Measurements from ENCODE around the gene NAT9. TPM values are rescaled to one million over a fixed set of nuclear protein-coding genes. Genes with fewer than 3 reads are reported as not detected.

NAT9 gene
- total RNA-seq, 1 donor from 2014 or later = 40.9 TPM

GRCh38 chr17:74780443-74781238 is 4.5 kb upstream of the NAT9 start:
- intact Hi-C loops (cut with micrococcal nuclease) = loop anchor here (1.0 kb wide), 3 partner anchors 11 to 123 kb away; partner anchors contain the start of gene NHERF1

- intact Hi-C loops (cut with micrococcal nuclease) = loop anchor here (1.0 kb wide), 4 partner anchors 11 to 123 kb away; partner anchors contain the start of gene NHERF1
These were observed 3.8 kb upstream of the NAT9 start for GRCh38 chr17:74779948-74780400.

GRCh38 chr17:74779501-74779900 is 3.4 kb upstream of the NAT9 start:
- intact Hi-C loops (cut with micrococcal nuclease) = loop anchor here (1.0 kb wide), 1 partner anchor 35 kb away; no protein-coding TSS in a partner anchor

- intact Hi-C loops (cut with micrococcal nuclease) = loop anchor here (1.0 kb wide), 1 partner anchor 35 kb away; no protein-coding TSS in a partner anchor
These were observed 2.8 kb upstream of the NAT9 start for GRCh38 chr17:74778960-74779359.

- intact Hi-C loops (cut with micrococcal nuclease) = loop anchor here (2.0 kb wide), 1 partner anchor 75 kb away; no protein-coding TSS in a partner anchor
These were observed 1.9 kb upstream of the NAT9 start for GRCh38 chr17:74777901-74778515.

GRCh38 chr17:74776990-74777389 is 845 bp upstream of the NAT9 start:
- intact Hi-C loops (cut with micrococcal nuclease) = loop anchor here (1.0 to 2.0 kb wide), 4 partner anchors 14 to 96 kb away; partner anchors contain the start of gene NHERF1

- intact Hi-C loops (cut with micrococcal nuclease) = loop anchor here (1.0 to 2.0 kb wide), 4 partner anchors 16 to 98 kb away; partner anchors contain the start of gene NHERF1
These were observed 619 bp downstream of the NAT9 start for GRCh38 chr17:74775409-74776043.

GRCh38 chr17:74773871-74774286 is 2.3 kb downstream of the NAT9 start:
- intact Hi-C loops (cut with micrococcal nuclease) = no loop called here

- intact Hi-C loops (cut with micrococcal nuclease) = no loop called here
These were observed 2.7 kb downstream of the NAT9 start for GRCh38 chr17:74773414-74773813.

GRCh38 chr17:74772053-74772452 is 4.1 kb downstream of the NAT9 start:
- intact Hi-C loops (cut with micrococcal nuclease) = no loop called here

GRCh38 chr17:74771319-74771914 is 4.7 kb downstream of the NAT9 start:
- intact Hi-C loops (cut with micrococcal nuclease) = no loop called here

- intact Hi-C loops (cut with micrococcal nuclease) = loop anchor here (1.0 kb wide), 3 partner anchors 19 to 113 kb away; no protein-coding TSS in a partner anchor
These were observed 5.4 kb downstream of the NAT9 start for GRCh38 chr17:74770498-74771318.

GRCh38 chr17:74769856-74770497 is 6.2 kb downstream of the NAT9 start:
- intact Hi-C loops (cut with micrococcal nuclease) = loop anchor here (1.0 kb wide), 3 partner anchors 19 to 113 kb away; no protein-coding TSS in a partner anchor

- intact Hi-C loops (cut with micrococcal nuclease) = no loop called here
These were observed 6.8 kb downstream of the NAT9 start for GRCh38 chr17:74769266-74769855.

GRCh38 chr17:74768763-74769114 is 7.4 kb downstream of the NAT9 start:
- intact Hi-C loops (cut with micrococcal nuclease) = no loop called here

- intact Hi-C loops (cut with micrococcal nuclease) = no loop called here
These were observed 7.9 kb downstream of the NAT9 start for GRCh38 chr17:74768069-74768762.

GRCh38 chr17:74767111-74767516 is 9.0 kb downstream of the NAT9 start:
- intact Hi-C loops (cut with micrococcal nuclease) = no loop called here

GRCh38 chr17:74766413-74766812 is 9.7 kb downstream of the NAT9 start:
- intact Hi-C loops (cut with micrococcal nuclease) = no loop called here

Data from T-helper 1 cell treated with Interleukin-12 subunit alpha and Interleukin-12 subunit beta and Interleukin-4 antibody, amounts not matched to agents 30 ng/mL and 1 ng/mL, for 36 hours (primary cell).